ENCODE measurements around the gene PDLIM4.

GRCh38 chr5:132211787-132212186 lies 45.7 kb upstream of the PDLIM4 start:
- TF ChIP-seq CTCF (IDR thresholded peaks at IDR 0.05): no peak
- no peak for TF ChIP-seq POLR2AphosphoS5 (IDR thresholded peaks at IDR 0.05)
- TF ChIP-seq POLR2A (IDR thresholded peaks at IDR 0.05): no peak
- no peak for TF ChIP-seq EP300 (IDR thresholded peaks at IDR 0.05; ENCODE audit: low read depth)
